Endothelial cell of umbilical vein (primary cell): Measurements from ENCODE around the gene OPCML. TPM values are rescaled to one million over a fixed set of nuclear protein-coding genes. Genes with fewer than 3 reads are reported as not detected.

Experiments
- BruUV-seq: library from RNA; stranded (reverse); fragments of 400-500 nt; replicated peaks from 2 replicates; lab custom pipeline; 2021; lab: Mats Ljungman, UMichigan
- CTCF ChIA-PET: fragments of 300-600, 350-600 bp; sonication (Branson Sonifier 250); formaldehyde crosslinking; loops from one replicate; lab custom pipeline; 2021; ENCODE audit warnings: antibody characterized with exemption, inconsistent platforms; lab: Charles Lee
- POLR2A ChIA-PET: fragments of 300-600, 350-600 bp; sonication (Branson Sonifier 250); formaldehyde crosslinking; loops from one replicate; lab custom pipeline; 2021; ENCODE audit warnings: antibody characterized with exemption, inconsistent platforms; lab: Charles Lee
- DNase-seq: peaks from one replicate; pipeline ENCODE4 v3.0.0-alpha.2; 2011; ENCODE audit warnings: low read depth, low spot score
- FAIRE-seq: peaks from 2 replicates; lab custom pipeline; 2011; peaks lifted over from hg19 to GRCh38; lab: Jason Lieb, UNC
- H2AFZ ChIP-seq: 2 replicates; pipeline ENCODE4 v1.6.0; 2012; ENCODE audit warnings: low read depth, low read length, control low read depth, inconsistent platforms
- H3K27ac ChIP-seq: 2 replicates; pipeline ENCODE4 v1.5.1; 2011; ENCODE audit warnings: low read depth, mild to moderate bottlenecking, control low read depth, low read length, moderate library complexity; ENCODE audit not compliant: insufficient read depth
- H3K27me3 ChIP-seq, 2 experiments: 2 replicates each; pipeline versions ENCODE4 v1.6.0 to v1.6.1; 2011; ENCODE audit warnings: low read length in 2 of 2, mixed read lengths in 1 of 2; ENCODE audit not compliant: control insufficient read depth in 2 of 2, insufficient read depth in 2 of 2
- H3K36me3 ChIP-seq, 2 experiments: 2 replicates in 1 of 2; 3 replicates in 1 of 2; pipeline ENCODE4 v1.5.1; 2011; ENCODE audit warnings: low read length in 2 of 2, mild to moderate bottlenecking in 1 of 2, moderate library complexity in 1 of 2; ENCODE audit not compliant: control insufficient read depth in 2 of 2, insufficient read depth in 2 of 2; ENCODE audit errors: extremely low read depth in 1 of 2
- H3K4me1 ChIP-seq: 3 replicates; pipeline ENCODE4 v1.5.1; 2011; ENCODE audit warnings: mild to moderate bottlenecking, low read length; ENCODE audit not compliant: control insufficient read depth, insufficient read depth; ENCODE audit errors: extremely low read depth
- H3K4me2 ChIP-seq: 2 replicates; pipeline ENCODE4 v1.6.1; 2011; ENCODE audit warnings: low read length, control low read depth, mixed read lengths; ENCODE audit not compliant: insufficient read depth
- H3K4me3 ChIP-seq, 3 experiments: fragments of 200-600 bp in 1 of 3; sonication (generic), shearing (Covaris generic) in 1 of 3; replicated peaks in 1 of 3; 2 replicates each; pipeline ENCODE4 v1.5.1; 2011 to 2016; ENCODE audit warnings: control low read depth in 3 of 3, low read length in 3 of 3, mild to moderate bottlenecking in 2 of 3, inconsistent platforms in 1 of 3, low read depth in 1 of 3, moderate library complexity in 1 of 3; ENCODE audit not compliant: insufficient read depth in 1 of 3
- H3K79me2 ChIP-seq: 2 replicates; pipeline ENCODE4 v1.6.0; 2012; ENCODE audit warnings: low read length, inconsistent platforms; ENCODE audit not compliant: control insufficient read depth, insufficient read depth
- H3K9ac ChIP-seq: replicated peaks from 2 replicates; pipeline ENCODE3; 2011; ENCODE audit warnings: low read length, control low read depth; ENCODE audit not compliant: insufficient read depth; ENCODE audit errors: extremely low read depth
- H3K9me1 ChIP-seq: replicated peaks from 3 replicates; pipeline ENCODE4 v1.6.0; 2011; ENCODE audit warnings: mild to moderate bottlenecking, low read length; ENCODE audit not compliant: control insufficient read depth, insufficient read depth; ENCODE audit errors: extremely low read depth
- H3K9me3 ChIP-seq: replicated peaks from 2 replicates; pipeline ENCODE4 v1.5.1; 2012; ENCODE audit warnings: low read length, inconsistent platforms; ENCODE audit not compliant: control insufficient read depth, insufficient read depth
- H4K20me1 ChIP-seq: replicated peaks from 2 replicates; pipeline ENCODE3; 2011; ENCODE audit warnings: mild to moderate bottlenecking, low read length; ENCODE audit not compliant: control insufficient read depth, insufficient read depth; ENCODE audit errors: extremely low read depth
- EZH2 ChIP-seq: IDR thresholded peaks from 2 replicates; pipeline ENCODE4 v1.6.1; 2012; ENCODE audit warnings: borderline replicate concordance, low read depth, mild to moderate bottlenecking, moderate library complexity, low read length, inconsistent platforms; ENCODE audit not compliant: severe bottlenecking
- FOS ChIP-seq: IDR thresholded peaks from 2 replicates; pipeline ENCODE4 v1.6.1; 2011; ENCODE audit warnings: mild to moderate bottlenecking, low read length, moderate library complexity, borderline replicate concordance; ENCODE audit not compliant: insufficient read depth
- GATA2 ChIP-seq: IDR thresholded peaks from 2 replicates; pipeline ENCODE4 v1.7.0; 2011; ENCODE audit warnings: low read depth, mild to moderate bottlenecking, moderate library complexity, mixed read lengths, low read length; ENCODE audit not compliant: insufficient read length, insufficient read depth
- JUN ChIP-seq: IDR thresholded peaks from 2 replicates; pipeline ENCODE4 v1.6.1; 2011; ENCODE audit warnings: borderline replicate concordance, low read depth; ENCODE audit not compliant: insufficient read length, insufficient read depth
- POLR2A ChIP-seq: IDR thresholded peaks from 2 replicates; pipeline ENCODE4 v1.6.1; 2012; ENCODE audit warnings: low read depth, mild to moderate bottlenecking, control low read depth, low read length
- dilution Hi-C: fragments of 300-500 bp; cut with MboI; formaldehyde crosslinking; loops from one replicate; pipeline ENCODE4 v1.15.0; 2019; ENCODE audit warnings: low sequenced_read_pairs; ENCODE audit not compliant: extremely low pct_ligation_motif_present
- intact Hi-C: fragments of 100-400 bp; cut with micrococcal nuclease; formaldehyde crosslinking; loops from one replicate; pipeline ENCODE4 v1.10.0; 2022
- polyA plus RNA-seq, 4 experiments: library from polyadenylated mRNA; depleted of rRNA in 3 of 4; stranded (reverse) in 3 of 4; unstranded in 1 of 4; fragments of >200 nt; gene quantifications; 2 replicates each; pipeline versions ENCODE4 v1.2.1 to v1.2.3, GENCODE V29; 2011 to 2012; ENCODE audit warnings: missing spikeins in 1 of 4
- total RNA-seq: library from RNA; stranded (reverse); gene quantifications from 2 replicates; pipeline ENCODE4 v1.2.3, GENCODE V29; 2021
- TF ChIP-seq, protein P1 (sequence below): IDR thresholded peaks from 2 replicates; pipeline ENCODE4 v1.6.1; 2011; ENCODE audit not compliant: insufficient read depth, insufficient read length
- TF ChIP-seq, protein P2 (sequence below), 2 donors: IDR thresholded peaks; 1 replicate in 1 of 2; 2 replicates in 1 of 2; pipeline ENCODE4 v1.5.1; 2011; ENCODE audit warnings: low read length in 2 of 2, mild to moderate bottlenecking in 2 of 2, moderate library complexity in 2 of 2, control low read depth in 1 of 2, inconsistent platforms in 1 of 2, low read depth in 1 of 2; ENCODE audit not compliant: insufficient read depth in 1 of 2; ENCODE audit errors: extremely low read depth in 1 of 2

The OPCML gene
- total and polyA plus RNA-seq, 2 donors (not counting 3 experiments of a cell fraction or from before 2014, with no cell fraction given) = not detected

GRCh38 chr11:133323354-133323753 is 208.9 kb downstream of the OPCML start:
- Histone ChIP-seq H3K9me1 (no peaks in the 10 kb centered on the region), H3K79me2 (no peaks in the 10 kb centered on the region), H3K4me1 (no peaks in the 10 kb centered on the region), H3K36me3 (no peaks in the 10 kb centered on the region), H3K9me3 (peaks cover 2% of the 10 kb centered on the region), H3K27me3 (no peaks in the 10 kb centered on the region), H3K4me3 (no peak overlapping the region), H3K4me2 (no peak overlapping the region), H4K20me1 (no peaks in the 10 kb centered on the region), H2AFZ (no peak overlapping the region), H3K9ac (no peak overlapping the region), H3K27ac (no peak overlapping the region)
- FAIRE-seq (no peak), DNase-seq (no peak)
- TF ChIP-seq, protein P1, sequence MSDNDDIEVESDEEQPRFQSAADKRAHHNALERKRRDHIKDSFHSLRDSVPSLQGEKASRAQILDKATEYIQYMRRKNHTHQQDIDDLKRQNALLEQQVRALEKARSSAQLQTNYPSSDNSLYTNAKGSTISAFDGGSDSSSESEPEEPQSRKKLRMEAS = no peak
- no peak for TF ChIP-seq POLR2A
- no peak for TF ChIP-seq EZH2
- no TSS peak for BruUV-seq
- dilution Hi-C loops (no loop called here), intact Hi-C loops (no loop called here)
- POLR2A ChIA-PET = no interaction called here
- CTCF ChIA-PET = no interaction called here

DNA sequence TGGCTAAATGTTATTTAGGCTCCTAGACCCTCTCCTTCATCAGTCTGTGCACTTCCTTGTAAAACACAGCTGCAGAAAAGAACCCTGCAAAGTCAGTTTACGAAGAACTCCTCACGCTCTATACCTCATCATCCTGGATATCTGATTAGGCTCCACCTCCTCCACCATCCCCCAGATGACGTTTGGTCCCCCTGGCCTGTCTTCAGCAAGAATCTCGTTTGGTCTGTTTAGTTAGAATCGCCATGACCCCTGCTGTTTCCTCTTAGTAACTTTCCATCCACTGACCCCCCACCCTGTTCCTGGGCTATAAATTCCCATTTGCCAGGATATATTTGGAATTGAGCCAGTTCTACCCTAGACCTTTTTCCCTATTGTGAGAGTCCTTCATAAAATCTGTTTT is 214.1 kb downstream of the OPCML start:
- no peaks in the 10 kb centered on the region for H3K79me2 ChIP-seq
- H3K27ac ChIP-seq = no peak overlapping the region
- dilution Hi-C loops (no loop called here), intact Hi-C loops (no loop called here)
- H3K36me3 ChIP-seq = no peaks in the 10 kb centered on the region
- TF ChIP-seq, protein P2, sequence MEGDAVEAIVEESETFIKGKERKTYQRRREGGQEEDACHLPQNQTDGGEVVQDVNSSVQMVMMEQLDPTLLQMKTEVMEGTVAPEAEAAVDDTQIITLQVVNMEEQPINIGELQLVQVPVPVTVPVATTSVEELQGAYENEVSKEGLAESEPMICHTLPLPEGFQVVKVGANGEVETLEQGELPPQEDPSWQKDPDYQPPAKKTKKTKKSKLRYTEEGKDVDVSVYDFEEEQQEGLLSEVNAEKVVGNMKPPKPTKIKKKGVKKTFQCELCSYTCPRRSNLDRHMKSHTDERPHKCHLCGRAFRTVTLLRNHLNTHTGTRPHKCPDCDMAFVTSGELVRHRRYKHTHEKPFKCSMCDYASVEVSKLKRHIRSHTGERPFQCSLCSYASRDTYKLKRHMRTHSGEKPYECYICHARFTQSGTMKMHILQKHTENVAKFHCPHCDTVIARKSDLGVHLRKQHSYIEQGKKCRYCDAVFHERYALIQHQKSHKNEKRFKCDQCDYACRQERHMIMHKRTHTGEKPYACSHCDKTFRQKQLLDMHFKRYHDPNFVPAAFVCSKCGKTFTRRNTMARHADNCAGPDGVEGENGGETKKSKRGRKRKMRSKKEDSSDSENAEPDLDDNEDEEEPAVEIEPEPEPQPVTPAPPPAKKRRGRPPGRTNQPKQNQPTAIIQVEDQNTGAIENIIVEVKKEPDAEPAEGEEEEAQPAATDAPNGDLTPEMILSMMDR (IDR thresholded peaks at IDR 0.05; ENCODE audit: extremely low read depth in 1 of 2, insufficient read depth in 1 of 2, low read depth in 1 of 2, low read length in 2 of 2) = no peak
- TF ChIP-seq, protein P1 = no peak
- TF ChIP-seq FOS (no peak), GATA2 (no peak), JUN (no peak), EZH2 (no peak)
- CTCF ChIA-PET = no interaction called here
- peaks cover 2% of the 10 kb centered on the region for H3K9me3 ChIP-seq
- no peaks in the 10 kb centered on the region for H4K20me1 ChIP-seq
- H3K4me3 ChIP-seq = no peak overlapping the region
- H3K27me3 ChIP-seq = no peaks in the 10 kb centered on the region
- no peak overlapping the region for H3K4me2 ChIP-seq
- H2AFZ ChIP-seq = no peak overlapping the region
- H3K9me1 ChIP-seq = no peaks in the 10 kb centered on the region
- H3K9ac ChIP-seq = no peak overlapping the region
- FAIRE-seq (no peak), DNase-seq (no peak)
- BruUV-seq = no TSS peak
- H3K4me1 ChIP-seq = no peaks in the 10 kb centered on the region
- POLR2A ChIA-PET = no interaction called here
